ENCODE data around the gene HIBCH.

DNA sequence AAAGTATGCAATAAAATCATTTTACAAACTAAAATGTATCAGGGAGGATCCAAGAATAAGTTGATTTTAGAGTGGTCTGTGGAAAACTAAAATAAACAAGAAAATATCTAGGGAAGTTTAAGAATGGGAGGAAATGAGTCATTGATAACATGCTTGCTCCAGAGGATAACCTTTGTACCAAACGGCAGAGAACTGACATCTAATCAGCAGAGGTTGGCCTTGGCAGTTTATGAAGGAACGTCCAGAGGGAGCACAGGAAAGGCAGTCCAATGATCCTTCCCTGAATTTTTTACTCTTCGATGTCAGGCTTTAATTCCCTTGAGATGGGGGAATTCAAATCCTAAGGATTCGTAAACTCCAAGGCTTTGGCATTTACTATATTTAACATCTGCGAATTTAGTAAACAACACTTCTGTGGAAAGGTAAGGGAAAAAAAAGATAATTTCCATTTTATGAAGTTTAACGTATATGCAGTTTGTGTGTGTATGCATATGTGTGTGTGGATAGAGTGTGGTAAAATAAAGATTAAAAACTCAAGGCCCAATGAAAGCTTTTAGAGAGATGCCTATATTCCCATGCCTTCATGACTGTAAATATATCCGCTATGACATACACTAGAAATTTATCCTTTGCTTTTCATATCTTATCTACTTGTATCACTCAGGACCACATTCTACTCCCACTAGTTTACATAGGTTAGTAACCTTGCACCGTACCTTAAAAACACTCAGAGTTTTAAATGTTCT, 15.0 kb upstream of the HIBCH start:
- TF ChIP-seq EZH2phosphoT487 (IDR thresholded peaks at IDR 0.05; ENCODE audit: unreplicated experiment) (no peak), NANOG (IDR thresholded peaks at IDR 0.05; ENCODE audit: borderline replicate concordance) (no peak), EZH2 (IDR thresholded peaks at IDR 0.05; ENCODE audit: low read depth, unreplicated experiment) (no peak), CREB1 (CRISPR knock-in tag; IDR thresholded peaks at IDR 0.05; ENCODE audit: low read depth) (no peak)
- TF ChIP-seq, protein P1, sequence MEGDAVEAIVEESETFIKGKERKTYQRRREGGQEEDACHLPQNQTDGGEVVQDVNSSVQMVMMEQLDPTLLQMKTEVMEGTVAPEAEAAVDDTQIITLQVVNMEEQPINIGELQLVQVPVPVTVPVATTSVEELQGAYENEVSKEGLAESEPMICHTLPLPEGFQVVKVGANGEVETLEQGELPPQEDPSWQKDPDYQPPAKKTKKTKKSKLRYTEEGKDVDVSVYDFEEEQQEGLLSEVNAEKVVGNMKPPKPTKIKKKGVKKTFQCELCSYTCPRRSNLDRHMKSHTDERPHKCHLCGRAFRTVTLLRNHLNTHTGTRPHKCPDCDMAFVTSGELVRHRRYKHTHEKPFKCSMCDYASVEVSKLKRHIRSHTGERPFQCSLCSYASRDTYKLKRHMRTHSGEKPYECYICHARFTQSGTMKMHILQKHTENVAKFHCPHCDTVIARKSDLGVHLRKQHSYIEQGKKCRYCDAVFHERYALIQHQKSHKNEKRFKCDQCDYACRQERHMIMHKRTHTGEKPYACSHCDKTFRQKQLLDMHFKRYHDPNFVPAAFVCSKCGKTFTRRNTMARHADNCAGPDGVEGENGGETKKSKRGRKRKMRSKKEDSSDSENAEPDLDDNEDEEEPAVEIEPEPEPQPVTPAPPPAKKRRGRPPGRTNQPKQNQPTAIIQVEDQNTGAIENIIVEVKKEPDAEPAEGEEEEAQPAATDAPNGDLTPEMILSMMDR (conservative IDR thresholded peaks at IDR 0.05; ENCODE audit: low read depth in 2 of 2), result no peak
- TF ChIP-seq, protein P2, sequence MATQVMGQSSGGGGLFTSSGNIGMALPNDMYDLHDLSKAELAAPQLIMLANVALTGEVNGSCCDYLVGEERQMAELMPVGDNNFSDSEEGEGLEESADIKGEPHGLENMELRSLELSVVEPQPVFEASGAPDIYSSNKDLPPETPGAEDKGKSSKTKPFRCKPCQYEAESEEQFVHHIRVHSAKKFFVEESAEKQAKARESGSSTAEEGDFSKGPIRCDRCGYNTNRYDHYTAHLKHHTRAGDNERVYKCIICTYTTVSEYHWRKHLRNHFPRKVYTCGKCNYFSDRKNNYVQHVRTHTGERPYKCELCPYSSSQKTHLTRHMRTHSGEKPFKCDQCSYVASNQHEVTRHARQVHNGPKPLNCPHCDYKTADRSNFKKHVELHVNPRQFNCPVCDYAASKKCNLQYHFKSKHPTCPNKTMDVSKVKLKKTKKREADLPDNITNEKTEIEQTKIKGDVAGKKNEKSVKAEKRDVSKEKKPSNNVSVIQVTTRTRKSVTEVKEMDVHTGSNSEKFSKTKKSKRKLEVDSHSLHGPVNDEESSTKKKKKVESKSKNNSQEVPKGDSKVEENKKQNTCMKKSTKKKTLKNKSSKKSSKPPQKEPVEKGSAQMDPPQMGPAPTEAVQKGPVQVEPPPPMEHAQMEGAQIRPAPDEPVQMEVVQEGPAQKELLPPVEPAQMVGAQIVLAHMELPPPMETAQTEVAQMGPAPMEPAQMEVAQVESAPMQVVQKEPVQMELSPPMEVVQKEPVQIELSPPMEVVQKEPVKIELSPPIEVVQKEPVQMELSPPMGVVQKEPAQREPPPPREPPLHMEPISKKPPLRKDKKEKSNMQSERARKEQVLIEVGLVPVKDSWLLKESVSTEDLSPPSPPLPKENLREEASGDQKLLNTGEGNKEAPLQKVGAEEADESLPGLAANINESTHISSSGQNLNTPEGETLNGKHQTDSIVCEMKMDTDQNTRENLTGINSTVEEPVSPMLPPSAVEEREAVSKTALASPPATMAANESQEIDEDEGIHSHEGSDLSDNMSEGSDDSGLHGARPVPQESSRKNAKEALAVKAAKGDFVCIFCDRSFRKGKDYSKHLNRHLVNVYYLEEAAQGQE (IDR thresholded peaks at IDR 0.05; ENCODE audit: unreplicated experiment), result no peak
